ENCODE measurements around the gene C3.

Gene C3

DNA sequence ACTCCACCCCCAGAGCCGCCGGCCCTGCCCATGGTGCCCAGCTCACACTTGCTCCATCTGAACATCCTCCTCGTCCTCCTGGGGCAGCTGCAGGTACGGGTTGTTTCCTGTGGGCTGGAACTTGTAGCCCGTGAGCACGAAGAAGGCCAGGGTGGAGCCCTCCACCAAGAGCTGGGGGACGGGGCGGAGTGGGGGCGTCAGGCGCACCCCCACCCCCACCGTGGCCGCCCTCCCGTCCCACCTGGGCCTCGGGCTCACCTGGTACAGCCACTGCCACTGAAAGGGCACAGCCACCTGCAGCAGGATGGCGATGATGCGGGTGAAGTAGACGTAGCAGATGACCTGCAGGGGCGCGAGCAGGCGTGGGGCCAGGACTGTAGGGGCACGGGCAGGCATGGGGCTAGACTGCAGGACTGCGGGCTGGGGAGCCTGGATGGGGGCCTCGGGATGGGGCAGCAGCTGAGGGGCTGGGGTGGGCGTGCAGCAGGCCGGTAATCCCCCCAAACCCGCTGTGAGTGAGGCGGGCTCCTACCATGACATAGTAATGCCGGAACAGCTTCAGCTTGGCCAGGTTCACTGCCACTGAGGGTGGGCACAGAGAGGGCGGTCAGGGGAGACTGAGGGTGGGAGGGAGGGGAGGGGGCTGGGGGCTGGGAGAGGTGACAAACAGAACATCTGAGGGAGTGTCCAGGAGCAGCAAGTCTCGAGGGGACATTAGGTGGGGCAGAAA lies 10.7 kb upstream of the C3 start:
- DNase-seq (ENCODE audit: low read depth) = no peak
- in situ Hi-C loops (cut with HindIII; ENCODE audit: low sequenced_read_pairs) = no loop called here
- TF ChIP-seq, protein P1, sequence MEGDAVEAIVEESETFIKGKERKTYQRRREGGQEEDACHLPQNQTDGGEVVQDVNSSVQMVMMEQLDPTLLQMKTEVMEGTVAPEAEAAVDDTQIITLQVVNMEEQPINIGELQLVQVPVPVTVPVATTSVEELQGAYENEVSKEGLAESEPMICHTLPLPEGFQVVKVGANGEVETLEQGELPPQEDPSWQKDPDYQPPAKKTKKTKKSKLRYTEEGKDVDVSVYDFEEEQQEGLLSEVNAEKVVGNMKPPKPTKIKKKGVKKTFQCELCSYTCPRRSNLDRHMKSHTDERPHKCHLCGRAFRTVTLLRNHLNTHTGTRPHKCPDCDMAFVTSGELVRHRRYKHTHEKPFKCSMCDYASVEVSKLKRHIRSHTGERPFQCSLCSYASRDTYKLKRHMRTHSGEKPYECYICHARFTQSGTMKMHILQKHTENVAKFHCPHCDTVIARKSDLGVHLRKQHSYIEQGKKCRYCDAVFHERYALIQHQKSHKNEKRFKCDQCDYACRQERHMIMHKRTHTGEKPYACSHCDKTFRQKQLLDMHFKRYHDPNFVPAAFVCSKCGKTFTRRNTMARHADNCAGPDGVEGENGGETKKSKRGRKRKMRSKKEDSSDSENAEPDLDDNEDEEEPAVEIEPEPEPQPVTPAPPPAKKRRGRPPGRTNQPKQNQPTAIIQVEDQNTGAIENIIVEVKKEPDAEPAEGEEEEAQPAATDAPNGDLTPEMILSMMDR (IDR thresholded peaks at IDR 0.05; ENCODE audit: low read depth, low read length, missing control alignments) = no peak
- H3K4me3 ChIP-seq (ENCODE audit: low read depth, low read length) = no peak overlapping the region

DNA sequence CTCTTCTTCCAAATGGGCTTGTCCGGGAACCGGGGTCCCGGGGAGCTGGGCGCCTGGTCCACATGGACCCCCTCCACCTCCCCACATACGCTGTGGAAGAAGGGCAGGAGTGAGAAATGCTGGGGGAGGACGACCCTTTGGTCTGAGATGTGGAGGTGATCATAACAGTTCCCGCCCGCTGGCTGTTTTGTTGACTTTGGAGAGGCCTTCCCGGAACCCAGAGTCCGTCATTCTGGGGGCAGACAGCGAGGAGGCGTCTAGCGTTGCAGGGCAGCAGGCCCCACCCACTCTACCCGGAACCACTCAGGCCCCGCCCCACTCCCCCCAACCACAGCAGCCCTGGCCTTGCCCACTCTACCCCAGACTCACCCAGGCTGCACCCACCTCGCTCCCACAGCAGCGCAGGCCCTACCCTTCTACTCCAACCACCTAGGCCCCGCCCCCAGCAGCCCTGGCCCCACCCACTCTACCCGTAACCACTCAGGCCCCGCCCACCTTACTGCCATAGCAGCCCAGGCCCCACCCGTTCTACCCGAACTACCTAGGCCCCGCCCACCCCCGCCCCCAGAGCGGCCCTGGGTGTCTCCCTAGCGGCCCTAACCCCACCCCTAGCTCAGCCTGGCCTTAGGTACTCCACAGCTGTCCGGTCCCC lies 9.8 kb upstream of the C3 start:
- H3K4me3 ChIP-seq (ENCODE audit: low read depth, low read length) = no peak overlapping the region
- TF ChIP-seq, protein P1 (IDR thresholded peaks at IDR 0.05; ENCODE audit: low read depth, low read length, missing control alignments) = no peak
- DNase-seq (ENCODE audit: low read depth) = no peak
- in situ Hi-C loops (cut with HindIII; ENCODE audit: low sequenced_read_pairs) = no loop called here

DNA sequence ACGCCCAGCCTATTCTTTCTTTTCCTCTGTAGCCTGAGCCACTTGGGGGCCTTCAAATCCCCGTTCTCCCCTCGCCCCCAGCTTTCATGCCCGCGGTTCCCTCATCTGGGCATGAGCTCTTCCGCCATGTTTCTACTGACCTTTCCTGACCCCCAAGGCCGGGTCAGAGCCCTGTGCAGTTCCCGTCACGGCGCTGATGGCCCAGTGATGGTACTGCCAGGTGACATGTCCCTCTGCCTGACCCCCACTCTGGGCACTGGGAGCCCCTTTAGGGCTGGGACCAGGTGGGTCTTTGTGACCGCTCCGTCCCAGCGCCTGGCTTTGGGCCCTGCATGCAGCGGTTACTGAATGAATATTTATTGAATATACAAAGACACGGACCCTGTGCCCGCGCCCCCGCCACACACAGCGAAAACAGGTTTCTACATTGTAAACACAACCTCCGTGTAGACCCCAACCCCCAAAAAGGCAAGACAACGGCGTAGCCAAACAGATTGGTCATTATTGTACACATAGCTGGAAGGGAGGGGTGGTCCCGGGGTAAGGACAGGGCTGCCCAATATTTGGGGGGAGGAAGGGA lies 9.2 kb upstream of the C3 start:
- no peak overlapping the region for H3K4me3 ChIP-seq (ENCODE audit: low read depth, low read length)
- in situ Hi-C loops (cut with HindIII; ENCODE audit: low sequenced_read_pairs) = no loop called here
- no peak for DNase-seq (ENCODE audit: low read depth)
- TF ChIP-seq, protein P1 (IDR thresholded peaks at IDR 0.05; ENCODE audit: low read depth, low read length, missing control alignments) = no peak

DNA sequence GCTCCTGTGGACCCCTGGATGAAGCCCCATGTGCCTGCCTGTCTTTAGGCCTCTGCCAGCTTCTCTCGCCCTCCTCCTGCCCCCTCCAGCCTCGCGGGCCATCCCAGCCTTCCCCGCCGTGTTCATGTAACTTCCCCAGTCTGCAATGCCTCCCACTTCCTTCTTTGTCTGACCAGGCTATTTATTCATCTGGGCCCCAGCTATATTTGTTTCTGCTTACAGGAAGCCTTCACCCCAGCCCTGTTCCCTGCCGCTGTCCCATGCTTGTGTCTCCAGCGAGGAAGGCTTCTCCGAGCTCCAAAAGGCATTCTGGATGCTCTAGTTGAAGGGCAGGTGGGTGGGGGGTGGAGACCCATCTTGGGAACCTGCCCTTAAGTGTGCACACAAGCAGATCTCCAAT lies 7.9 kb upstream of the C3 start:
- in situ Hi-C loops (cut with HindIII; ENCODE audit: low sequenced_read_pairs) = no loop called here
- TF ChIP-seq, protein P1 (IDR thresholded peaks at IDR 0.05; ENCODE audit: low read depth, low read length, missing control alignments) = no peak
- H3K4me3 ChIP-seq (ENCODE audit: low read depth, low read length) = no peak overlapping the region
- no peak for DNase-seq (ENCODE audit: low read depth)

DNA sequence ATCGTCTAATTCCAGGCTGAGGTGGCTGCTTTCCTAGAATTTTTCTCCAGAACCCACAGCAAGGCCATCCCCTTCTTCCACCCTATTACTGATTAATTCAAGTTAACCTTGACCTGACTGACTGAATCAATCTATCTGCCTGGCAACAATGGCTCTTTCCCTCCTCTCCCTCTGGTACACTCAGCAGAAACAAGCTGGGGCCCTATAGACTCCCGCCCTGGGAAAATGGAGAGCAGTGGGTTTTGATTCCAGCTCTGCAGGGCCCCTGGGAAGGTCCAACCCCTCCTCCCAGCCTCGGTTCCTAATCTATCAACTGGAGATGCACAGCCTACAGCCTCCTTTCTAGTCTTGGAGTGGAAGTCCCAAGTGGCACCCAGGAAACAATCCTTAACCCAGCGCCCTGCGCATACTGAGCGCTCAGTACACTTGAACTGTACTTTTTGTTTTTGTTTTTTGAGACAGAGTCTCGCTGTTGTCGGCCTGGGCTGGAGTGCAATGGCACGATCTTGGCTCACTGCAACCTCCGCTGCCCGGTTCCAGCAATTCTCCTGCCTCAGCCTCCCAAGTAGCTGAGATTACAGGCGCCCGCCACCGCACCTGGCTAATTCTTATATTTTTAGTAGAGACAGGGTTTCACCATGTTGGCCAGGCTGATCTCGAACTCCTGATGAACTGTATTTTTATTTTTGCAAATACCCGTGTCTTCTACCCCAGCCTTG lies 5.2 kb upstream of the C3 start:
- no peak for DNase-seq (ENCODE audit: low read depth)
- TF ChIP-seq, protein P1 (IDR thresholded peaks at IDR 0.05; ENCODE audit: low read depth, low read length, missing control alignments) = no peak
- no peak overlapping the region for H3K4me3 ChIP-seq (ENCODE audit: low read depth, low read length)
- in situ Hi-C loops (cut with HindIII; ENCODE audit: low sequenced_read_pairs) = no loop called here

All from astrocyte of the cerebellum (primary cell).